ENCODE results near the gene RNU6-7.

Gene RNU6-7

DNA sequence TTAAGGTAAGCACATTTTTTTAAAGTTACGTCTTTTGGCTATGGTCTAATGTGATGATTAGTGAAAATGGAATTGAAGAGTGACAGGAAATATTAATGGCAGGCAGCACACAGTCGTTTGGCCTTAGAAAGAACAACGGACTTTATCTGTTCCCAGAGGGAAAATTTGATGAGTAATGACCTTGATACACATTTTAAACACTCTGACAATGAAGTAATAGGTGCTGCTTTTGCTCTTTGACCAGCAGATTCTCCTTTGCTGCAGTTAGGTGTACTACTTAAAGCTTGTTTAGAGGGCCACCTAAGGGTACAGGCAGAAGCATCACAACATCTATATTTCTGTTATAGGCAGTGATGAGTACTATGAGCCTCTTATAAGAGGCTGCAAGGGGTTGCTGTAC, 28.3 kb downstream of the RNU6-7 start:
- TF ChIP-seq, protein P1, sequence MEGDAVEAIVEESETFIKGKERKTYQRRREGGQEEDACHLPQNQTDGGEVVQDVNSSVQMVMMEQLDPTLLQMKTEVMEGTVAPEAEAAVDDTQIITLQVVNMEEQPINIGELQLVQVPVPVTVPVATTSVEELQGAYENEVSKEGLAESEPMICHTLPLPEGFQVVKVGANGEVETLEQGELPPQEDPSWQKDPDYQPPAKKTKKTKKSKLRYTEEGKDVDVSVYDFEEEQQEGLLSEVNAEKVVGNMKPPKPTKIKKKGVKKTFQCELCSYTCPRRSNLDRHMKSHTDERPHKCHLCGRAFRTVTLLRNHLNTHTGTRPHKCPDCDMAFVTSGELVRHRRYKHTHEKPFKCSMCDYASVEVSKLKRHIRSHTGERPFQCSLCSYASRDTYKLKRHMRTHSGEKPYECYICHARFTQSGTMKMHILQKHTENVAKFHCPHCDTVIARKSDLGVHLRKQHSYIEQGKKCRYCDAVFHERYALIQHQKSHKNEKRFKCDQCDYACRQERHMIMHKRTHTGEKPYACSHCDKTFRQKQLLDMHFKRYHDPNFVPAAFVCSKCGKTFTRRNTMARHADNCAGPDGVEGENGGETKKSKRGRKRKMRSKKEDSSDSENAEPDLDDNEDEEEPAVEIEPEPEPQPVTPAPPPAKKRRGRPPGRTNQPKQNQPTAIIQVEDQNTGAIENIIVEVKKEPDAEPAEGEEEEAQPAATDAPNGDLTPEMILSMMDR (IDR thresholded peaks at IDR 0.05): no peak
- Histone ChIP-seq H3K4me1 (ENCODE audit: control insufficient read depth in 1 of 2, insufficient read depth in 1 of 2, low read depth in 1 of 2, low read length in 1 of 2) (no peaks in the 10 kb centered on the region), H3K36me3 (no peaks in the 10 kb centered on the region), H3K27me3 (no peaks in the 10 kb centered on the region), H3K27ac (no peak overlapping the region), H3K9me3 (no peaks in the 10 kb centered on the region), H3K4me3 (ENCODE audit: low read depth in 1 of 2, low read length in 1 of 2) (no peak overlapping the region)

DNA sequence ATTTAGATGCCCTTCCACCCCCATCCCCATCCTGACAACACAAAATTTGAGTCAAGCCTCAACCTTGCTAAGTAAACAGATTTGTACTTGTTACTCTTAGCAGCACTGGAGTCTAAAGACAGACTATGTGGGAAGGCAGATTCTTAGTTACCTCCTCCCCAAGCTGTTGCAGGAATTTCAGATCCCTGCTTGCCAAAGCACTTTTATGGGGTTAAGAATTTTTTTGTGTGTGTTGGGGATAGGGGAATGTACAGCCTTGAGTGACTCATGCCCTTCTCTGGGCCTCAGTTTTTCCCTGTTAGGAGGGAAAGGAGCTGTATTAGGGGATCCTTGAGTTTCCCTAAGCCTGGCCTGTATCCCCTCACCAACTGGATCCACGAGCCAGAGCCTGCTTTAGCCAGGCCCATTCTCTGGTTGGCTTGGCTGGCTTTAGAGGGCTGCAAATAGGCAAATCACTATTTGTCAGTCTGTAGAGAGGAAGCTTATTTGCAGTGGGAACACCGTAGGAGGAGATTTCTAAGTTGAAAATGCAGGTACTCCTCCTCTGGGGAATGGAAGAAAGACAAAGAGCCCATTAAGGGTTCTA, 28.9 kb downstream of the RNU6-7 start:
- H3K27ac ChIP-seq: no peak overlapping the region
- TF ChIP-seq, protein P1 (IDR thresholded peaks at IDR 0.05): no peak
- H3K4me1 ChIP-seq (ENCODE audit: control insufficient read depth in 1 of 2, insufficient read depth in 1 of 2, low read depth in 1 of 2, low read length in 1 of 2): no peaks in the 10 kb centered on the region
- no peaks in the 10 kb centered on the region for H3K9me3 ChIP-seq
- no peaks in the 10 kb centered on the region for H3K36me3 ChIP-seq
- H3K4me3 ChIP-seq (ENCODE audit: low read depth in 1 of 2, low read length in 1 of 2): no peak overlapping the region
- H3K27me3 ChIP-seq: no peaks in the 10 kb centered on the region

DNA sequence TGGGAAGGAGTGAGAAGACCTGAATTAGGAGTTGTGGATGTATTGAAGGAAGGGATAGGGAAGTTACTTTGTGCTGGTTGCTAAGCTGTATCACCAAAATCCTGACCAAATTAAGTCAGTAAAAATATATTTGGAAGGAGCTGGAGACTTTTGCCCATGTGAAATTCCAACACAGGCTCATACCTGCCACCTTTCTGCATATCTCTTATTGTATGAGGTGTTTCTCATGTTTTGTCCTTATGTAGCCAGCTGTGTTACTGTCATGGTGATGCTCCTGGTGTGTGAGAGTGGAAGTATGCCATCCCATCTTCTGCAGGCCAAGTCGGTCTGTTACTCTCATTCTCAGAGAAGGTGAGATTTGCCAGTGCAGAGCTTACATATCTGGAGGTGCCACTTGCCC, 30.6 kb downstream of the RNU6-7 start:
- no peaks in the 10 kb centered on the region for H3K9me3 ChIP-seq
- H3K4me1 ChIP-seq (ENCODE audit: control insufficient read depth in 1 of 2, insufficient read depth in 1 of 2, low read depth in 1 of 2, low read length in 1 of 2): no peaks in the 10 kb centered on the region
- H3K27ac ChIP-seq: no peak overlapping the region
- no peaks in the 10 kb centered on the region for H3K36me3 ChIP-seq
- H3K27me3 ChIP-seq: no peaks in the 10 kb centered on the region
- TF ChIP-seq, protein P1 (IDR thresholded peaks at IDR 0.05): no peak
- no peak overlapping the region for H3K4me3 ChIP-seq (ENCODE audit: low read depth in 1 of 2, low read length in 1 of 2)

DNA sequence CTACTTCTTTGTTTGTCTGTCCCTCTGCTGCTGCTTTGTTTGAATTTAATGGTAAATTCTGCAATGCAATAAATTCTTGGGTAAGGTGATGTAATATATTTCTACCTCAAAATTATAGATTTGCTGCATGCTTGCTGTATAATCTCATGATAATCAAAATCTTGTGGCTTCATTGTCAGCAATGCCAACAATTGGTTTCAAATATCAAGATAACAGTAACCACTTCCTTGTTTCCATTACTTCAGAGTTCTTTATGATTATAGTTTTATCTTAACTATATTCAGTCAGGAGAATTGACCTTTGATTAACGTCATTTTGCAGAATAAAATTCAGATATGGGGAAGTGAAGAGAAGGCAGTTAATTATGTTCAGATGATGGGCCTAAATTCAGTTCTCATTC, 31.4 kb downstream of the RNU6-7 start:
- Histone ChIP-seq H3K4me1 (ENCODE audit: control insufficient read depth in 1 of 2, insufficient read depth in 1 of 2, low read depth in 1 of 2, low read length in 1 of 2) (no peaks in the 10 kb centered on the region), H3K27me3 (no peaks in the 10 kb centered on the region), H3K27ac (no peak overlapping the region), H3K9me3 (no peaks in the 10 kb centered on the region), H3K36me3 (no peaks in the 10 kb centered on the region), H3K4me3 (ENCODE audit: low read depth in 1 of 2, low read length in 1 of 2) (no peak overlapping the region)
- TF ChIP-seq, protein P1 (IDR thresholded peaks at IDR 0.05): no peak

DNA sequence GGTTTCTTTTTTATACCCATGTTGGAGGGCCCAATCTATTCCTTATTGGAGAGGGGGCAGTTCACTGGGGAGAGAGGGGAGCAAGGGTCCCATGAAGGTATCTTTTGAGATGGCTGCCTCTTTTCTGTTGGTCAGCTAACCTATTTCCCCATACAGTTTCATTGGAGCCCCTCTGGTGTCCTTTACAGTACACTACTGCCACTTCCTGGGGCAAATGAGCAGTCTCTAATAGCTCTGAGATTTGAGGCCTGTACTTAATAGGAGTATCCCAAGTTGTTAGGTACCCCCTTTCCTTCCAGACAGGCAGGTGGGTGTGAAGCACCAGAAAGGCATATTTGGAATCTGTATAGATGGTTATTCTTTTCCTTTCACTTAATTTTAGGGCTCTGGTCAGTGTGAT, 42.6 kb downstream of the RNU6-7 start:
- Histone ChIP-seq H3K9me3 (no peaks in the 10 kb centered on the region), H3K36me3 (no peaks in the 10 kb centered on the region), H3K27me3 (no peaks in the 10 kb centered on the region), H3K27ac (no peak overlapping the region), H3K4me3 (ENCODE audit: low read depth in 1 of 2, low read length in 1 of 2) (no peak overlapping the region), H3K4me1 (ENCODE audit: control insufficient read depth in 1 of 2, insufficient read depth in 1 of 2, low read depth in 1 of 2, low read length in 1 of 2) (no peaks in the 10 kb centered on the region)
- TF ChIP-seq, protein P1 (IDR thresholded peaks at IDR 0.05): no peak

DNA sequence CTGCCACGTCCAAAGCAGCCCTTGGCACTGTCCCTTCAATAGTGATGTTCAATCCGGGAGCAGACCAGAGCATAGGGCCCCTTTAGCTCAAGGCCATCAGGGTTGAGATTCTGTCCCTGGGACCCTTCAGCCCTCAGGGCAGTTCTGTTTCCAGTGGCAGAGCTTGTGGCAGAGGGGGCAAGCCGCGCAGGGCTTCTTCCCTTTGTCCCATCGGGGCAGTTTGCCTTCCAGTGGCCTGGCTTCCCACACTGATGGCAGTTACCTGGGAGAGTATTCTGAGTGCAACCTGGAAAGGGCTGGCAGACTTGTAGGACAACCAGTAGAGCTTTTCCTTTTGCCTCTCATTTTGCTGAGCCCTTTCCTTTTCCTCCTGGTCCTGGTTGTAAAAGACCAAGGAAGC, 44.9 kb downstream of the RNU6-7 start:
- no peaks in the 10 kb centered on the region for H3K27me3 ChIP-seq
- TF ChIP-seq, protein P1 (IDR thresholded peaks at IDR 0.05): no peak
- H3K27ac ChIP-seq: no peak overlapping the region
- no peak overlapping the region for H3K4me3 ChIP-seq (ENCODE audit: low read depth in 1 of 2, low read length in 1 of 2)
- H3K4me1 ChIP-seq (ENCODE audit: control insufficient read depth in 1 of 2, insufficient read depth in 1 of 2, low read depth in 1 of 2, low read length in 1 of 2): no peaks in the 10 kb centered on the region
- H3K9me3 ChIP-seq: no peaks in the 10 kb centered on the region
- H3K36me3 ChIP-seq: no peaks in the 10 kb centered on the region

All from neutrophil (primary cell).